CD4-positive, alpha-beta T cell (primary cell): Measurements from ENCODE around the gene HIVEP1. TPM values are rescaled to one million over a fixed set of nuclear protein-coding genes. Genes with fewer than 3 reads are reported as not detected.
A peak's percentile ranks its signal among the peaks of the same experiment; 100 is the strongest.

ENCODE experiments used
- ATAC-seq: fragments of 200-7000 bp; cut with Tn5 transposase; one replicate; pipeline ENCODE4 v1.10.0; 2022; ENCODE audit warnings: mild to moderate bottlenecking; ENCODE audit not compliant: poor library complexity
- CTCF ChIA-PET: fragments of 350-600 bp; sonication (Branson Sonifier 250); formaldehyde crosslinking; loops from one replicate; lab custom pipeline; 2021; ENCODE audit warnings: antibody characterized with exemption, inconsistent platforms; lab: Charles Lee
- POLR2A ChIA-PET: fragments of 350-600 bp; sonication (Branson Sonifier 250); formaldehyde crosslinking; loops from one replicate; lab custom pipeline; 2021; ENCODE audit warnings: antibody characterized with exemption, inconsistent platforms; lab: Charles Lee
- DNase-seq, 14 experiments: peaks; one replicate each; pipeline ENCODE4 v3.0.0-alpha.2; 2013 to 2020; ENCODE audit warnings: mixed read lengths in 2 of 14
- H3K27ac ChIP-seq, 2 donors: one replicate each; pipeline versions ENCODE4 v1.5.1 to v1.7.0; 2013; ENCODE audit warnings: low read length in 2 of 2, low read depth in 1 of 2, mild to moderate bottlenecking in 1 of 2
- H3K27me3 ChIP-seq, 2 experiments: 1 replicate in 1 of 2; 2 replicates in 1 of 2; pipeline versions ENCODE4 v1.6.1 to v1.7.0; 2013; ENCODE audit warnings: low read length in 2 of 2, control low read depth in 1 of 2, mild to moderate bottlenecking in 1 of 2, moderate library complexity in 1 of 2; ENCODE audit not compliant: insufficient read depth in 2 of 2, control insufficient read depth in 1 of 2
- H3K36me3 ChIP-seq: one replicate; pipeline ENCODE4 v1.6.1; 2013; ENCODE audit warnings: low read length, control low read depth; ENCODE audit not compliant: insufficient read depth
- H3K4me1 ChIP-seq: one replicate; pipeline ENCODE4 v1.6.1; 2013; ENCODE audit warnings: low read length, control low read depth; ENCODE audit not compliant: insufficient read depth
- H3K4me3 ChIP-seq: one replicate; pipeline ENCODE4 v1.5.1; 2013; ENCODE audit warnings: mild to moderate bottlenecking, low read length, moderate library complexity
- H3K9me3 ChIP-seq, 2 experiments: 1 replicate in 1 of 2; 2 replicates in 1 of 2; pipeline versions ENCODE4 v1.6.1 to v1.7.0; 2013; ENCODE audit warnings: low read length in 2 of 2, mild to moderate bottlenecking in 2 of 2, control low read depth in 1 of 2, moderate library complexity in 1 of 2; ENCODE audit not compliant: control insufficient read depth in 1 of 2, insufficient read depth in 1 of 2
- H3K27ac Mint-ChIP-seq: one replicate; pipeline ENCODE4 v1.8.0; 2020; ENCODE audit warnings: mixed read lengths
- H3K27me3 Mint-ChIP-seq: one replicate; pipeline ENCODE4 v1.8.0; 2021; ENCODE audit warnings: mixed read lengths
- H3K36me3 Mint-ChIP-seq: one replicate; pipeline ENCODE4 v1.8.0; 2021; ENCODE audit warnings: low read depth, mixed read lengths
- H3K4me1 Mint-ChIP-seq: one replicate; pipeline ENCODE4 v1.8.0; 2021; ENCODE audit warnings: low read depth, mixed read lengths
- H3K4me3 Mint-ChIP-seq: one replicate; pipeline ENCODE4 v1.8.0; 2020; ENCODE audit warnings: mild to moderate bottlenecking, mixed read lengths
- H3K9me3 Mint-ChIP-seq: one replicate; pipeline ENCODE4 v1.8.0; 2020; ENCODE audit warnings: mixed read lengths
- intact Hi-C, 2 experiments: fragments of 100-400 bp; cut with DNase I in 1 of 2; cut with micrococcal nuclease in 1 of 2; formaldehyde crosslinking; loops; one replicate each; pipeline versions ENCODE4 v1.15.1 to v1.9.0; 2023 to 2025; cut with DNase I, micrococcal nuclease
- total RNA-seq, 174 experiments: library from RNA in 2 of 174; stranded (reverse) in 2 of 174; gene quantifications; one replicate each; pipeline ENCODE4 v1.2.3 and lab custom pipeline; 2021 to 2026
- TF ChIP-seq, protein P1 (sequence below): fragments of 200-600 bp; IDR thresholded peaks from one replicate; pipeline ENCODE4 v1.8.0; 2022; ENCODE audit warnings: antibody characterized with exemption, mild to moderate bottlenecking

HIVEP1 gene
- total RNA-seq, 2 experiments from 2014 or later, result 76.3 to 78.8 TPM

DNA sequence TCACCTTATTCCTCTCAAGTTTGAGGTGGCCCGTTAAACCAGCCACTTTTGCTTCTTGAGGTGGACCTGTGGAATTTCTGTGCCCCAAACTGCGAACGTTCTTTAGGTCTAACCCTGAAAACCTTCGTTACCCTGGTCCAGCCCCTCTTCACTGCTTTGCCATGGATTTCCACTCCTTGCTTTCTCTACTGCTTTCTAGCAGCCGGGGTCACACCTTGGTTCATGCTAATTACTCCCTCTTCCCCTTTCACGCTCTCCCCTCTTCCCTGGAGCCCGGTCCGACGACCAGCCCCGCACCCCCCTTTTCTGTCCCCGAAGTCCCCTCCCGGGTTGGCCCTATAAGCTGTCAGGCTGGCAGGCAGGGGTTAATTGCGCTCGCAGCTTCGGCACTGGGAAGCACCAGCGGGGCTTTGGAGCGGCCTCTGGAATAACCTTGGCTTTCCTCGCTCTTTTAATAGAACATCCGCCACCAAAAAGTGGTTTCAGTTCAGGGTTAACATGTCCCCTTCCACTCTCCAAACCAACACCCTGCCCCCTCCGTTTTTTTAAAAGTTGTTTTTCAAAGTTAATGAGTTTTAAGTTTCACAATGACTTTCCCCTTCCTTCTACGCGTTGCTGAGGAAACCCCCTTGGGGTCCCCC lies 1.4 kb upstream of the HIVEP1 start:
- intact Hi-C loops, result loop anchor here (2.0 to 10.0 kb wide), 5 partner anchors 50 to 1804 kb away; partner anchors contain the start of genes MCUR1 (in 1 of the 2) and TBC1D7 (in 1 of the 2)
- no peaks in the 10 kb centered on the region for H3K9me3 Mint-ChIP-seq
- H3K27me3 Mint-ChIP-seq, result peaks cover 5% of the 10 kb centered on the region
- peaks cover 43% of the 10 kb centered on the region for H3K36me3 Mint-ChIP-seq
- peak overlapping the region; percentile 97 for H3K27ac Mint-ChIP-seq
- peak overlapping the region; percentile 92 for H3K4me3 Mint-ChIP-seq
- no peaks in the 10 kb centered on the region for H3K27me3 ChIP-seq
- peaks cover 55% of the 10 kb centered on the region for H3K4me1 Mint-ChIP-seq
- peaks cover 28% of the 10 kb centered on the region for H3K4me1 ChIP-seq
- CTCF ChIA-PET, result no interaction called here
- TF ChIP-seq, protein P1, sequence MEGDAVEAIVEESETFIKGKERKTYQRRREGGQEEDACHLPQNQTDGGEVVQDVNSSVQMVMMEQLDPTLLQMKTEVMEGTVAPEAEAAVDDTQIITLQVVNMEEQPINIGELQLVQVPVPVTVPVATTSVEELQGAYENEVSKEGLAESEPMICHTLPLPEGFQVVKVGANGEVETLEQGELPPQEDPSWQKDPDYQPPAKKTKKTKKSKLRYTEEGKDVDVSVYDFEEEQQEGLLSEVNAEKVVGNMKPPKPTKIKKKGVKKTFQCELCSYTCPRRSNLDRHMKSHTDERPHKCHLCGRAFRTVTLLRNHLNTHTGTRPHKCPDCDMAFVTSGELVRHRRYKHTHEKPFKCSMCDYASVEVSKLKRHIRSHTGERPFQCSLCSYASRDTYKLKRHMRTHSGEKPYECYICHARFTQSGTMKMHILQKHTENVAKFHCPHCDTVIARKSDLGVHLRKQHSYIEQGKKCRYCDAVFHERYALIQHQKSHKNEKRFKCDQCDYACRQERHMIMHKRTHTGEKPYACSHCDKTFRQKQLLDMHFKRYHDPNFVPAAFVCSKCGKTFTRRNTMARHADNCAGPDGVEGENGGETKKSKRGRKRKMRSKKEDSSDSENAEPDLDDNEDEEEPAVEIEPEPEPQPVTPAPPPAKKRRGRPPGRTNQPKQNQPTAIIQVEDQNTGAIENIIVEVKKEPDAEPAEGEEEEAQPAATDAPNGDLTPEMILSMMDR, result no peak
- H3K4me3 ChIP-seq, result peak overlapping the region; percentile 85
- H3K36me3 ChIP-seq, result no peaks in the 10 kb centered on the region
- DNase-seq, result peak in 3 of 14 experiments; percentile 5 to 64 (median 51)
- peak overlapping the region; percentile 97 to 99 for H3K27ac ChIP-seq
- peak; percentile 40 for ATAC-seq
- POLR2A ChIA-PET, result interaction anchor here (0.6 to 6.9 kb wide), 7 partner anchors 12 to 1604 kb away, joined by 3 to 89 read pairs (median 7); partner anchors contain the start of gene NOL7
- H3K9me3 ChIP-seq, result no peaks in the 10 kb centered on the region

DNA sequence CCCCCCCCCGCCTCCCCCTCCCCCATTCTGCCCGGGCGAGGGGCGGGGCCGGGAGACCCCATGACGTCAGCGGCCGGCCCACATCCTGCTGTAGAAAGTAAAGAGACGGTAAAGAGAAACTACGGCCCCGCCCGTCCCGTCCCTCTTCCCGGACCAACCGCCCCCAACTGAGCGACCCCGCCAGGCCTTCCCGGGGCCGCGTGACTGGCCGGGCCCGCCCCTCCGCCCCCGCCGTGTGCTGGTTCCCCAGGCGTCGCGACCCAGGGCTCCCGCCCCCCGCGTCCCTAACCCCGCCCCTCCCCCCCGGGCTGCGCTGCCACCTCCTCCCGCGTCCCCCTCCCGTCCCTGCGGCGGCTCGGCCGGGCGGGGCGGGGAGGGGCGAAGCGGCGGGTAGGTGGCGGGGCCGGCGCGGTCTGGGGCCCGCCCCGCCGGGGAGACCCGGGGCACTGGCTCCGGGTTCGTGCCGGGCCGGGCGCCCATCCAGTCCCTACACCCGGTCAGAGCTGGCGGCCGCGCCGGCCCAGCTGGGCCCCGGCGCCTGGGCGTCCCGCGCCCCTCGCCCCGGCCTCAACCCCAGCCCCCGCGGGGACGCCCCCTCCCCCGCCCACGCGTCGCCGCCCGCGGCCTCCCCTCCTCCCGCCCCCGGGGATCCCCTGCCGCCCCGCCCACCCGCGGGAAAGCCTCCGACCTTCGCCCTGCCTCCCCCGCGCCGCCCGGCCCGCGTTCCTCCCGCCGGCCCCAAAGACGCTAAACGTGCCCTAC lies 655 bp upstream of the HIVEP1 start:
- H3K9me3 ChIP-seq, result no peaks in the 10 kb centered on the region
- ATAC-seq (peak; percentile 67), DNase-seq (peak; percentile 93 to 99 (median 96))
- Mint-ChIP-seq H3K4me1 (peaks cover 62% of the 10 kb centered on the region), H3K9me3 (no peaks in the 10 kb centered on the region), H3K36me3 (peaks cover 50% of the 10 kb centered on the region), H3K27me3 (peaks cover 5% of the 10 kb centered on the region), H3K27ac (peak overlapping the region; percentile 98), H3K4me3 (peak overlapping the region; percentile 92)
- ChIA-PET CTCF (interaction anchor here (1.3 kb wide), 1 partner anchor 38 kb away, joined by 4 read pairs; no protein-coding TSS in a partner anchor), POLR2A (interaction anchor here (0.6 to 6.9 kb wide), 13 partner anchors 11 to 1603 kb away, joined by 3 to 89 read pairs (median 5); partner anchors contain the start of gene NOL7)
- H3K4me3 ChIP-seq, result peak overlapping the region; percentile 85
- H3K27me3 ChIP-seq, result no peaks in the 10 kb centered on the region
- peaks cover 5% of the 10 kb centered on the region for H3K36me3 ChIP-seq
- intact Hi-C loops, result loop anchor here (2.0 to 10.0 kb wide), 6 partner anchors 41 to 1803 kb away; partner anchors contain the start of genes MCUR1 (in 1 of the 2) and TBC1D7 (in 1 of the 2)
- peaks cover 28% of the 10 kb centered on the region for H3K4me1 ChIP-seq
- no peak overlapping the region for H3K27ac ChIP-seq
- TF ChIP-seq, protein P1, result no peak
